Mesothelial cell of epicardium (in vitro differentiated cells): ENCODE results near the gene KIAA0513. TPM values are rescaled to one million over a fixed set of nuclear protein-coding genes. Genes with fewer than 3 reads are reported as not detected.
A peak's percentile ranks its signal among the peaks of the same experiment; 100 is the strongest.

ENCODE experiments used
- DNase-seq, 2 experiments: peaks; one replicate each; pipeline ENCODE4 v3.0.0; 2021; ENCODE audit warnings: low spot score in 2 of 2; ENCODE audit not compliant: unreplicated experiment in 2 of 2
- H3K27ac Mint-ChIP-seq: 2 replicates; pipeline ENCODE4 v1.8.0; 2021; ENCODE audit warnings: mixed read lengths
- H3K27me3 Mint-ChIP-seq: 2 replicates; pipeline ENCODE4 v1.8.0; 2021; ENCODE audit warnings: low read depth, mixed read lengths
- H3K36me3 Mint-ChIP-seq: 2 replicates; pipeline ENCODE4 v1.8.0; 2021; ENCODE audit warnings: mixed read lengths
- H3K4me1 Mint-ChIP-seq: 2 replicates; pipeline ENCODE4 v1.8.0; 2021; ENCODE audit warnings: mixed read lengths
- H3K4me3 Mint-ChIP-seq: 2 replicates; pipeline ENCODE4 v1.8.0; 2021; ENCODE audit warnings: mild to moderate bottlenecking, moderate library complexity, mixed read lengths
- H3K9me3 Mint-ChIP-seq: 2 replicates; pipeline ENCODE4 v1.8.0; 2021; ENCODE audit warnings: mixed read lengths
- total RNA-seq: library from RNA; stranded (reverse); gene quantifications from 3 replicates; pipeline ENCODE4 v1.2.1, GENCODE V29; 2021
- TF ChIP-seq, protein P1 (sequence below): fragments of 200-600 bp; sonication (generic); IDR thresholded peaks from one replicate; pipeline ENCODE4 v1.5.0; 2021; ENCODE audit warnings: antibody characterized with exemption; ENCODE audit not compliant: unreplicated experiment

The KIAA0513 gene
- total RNA-seq, 1 donor from 2014 or later = 6.8 TPM

DNA sequence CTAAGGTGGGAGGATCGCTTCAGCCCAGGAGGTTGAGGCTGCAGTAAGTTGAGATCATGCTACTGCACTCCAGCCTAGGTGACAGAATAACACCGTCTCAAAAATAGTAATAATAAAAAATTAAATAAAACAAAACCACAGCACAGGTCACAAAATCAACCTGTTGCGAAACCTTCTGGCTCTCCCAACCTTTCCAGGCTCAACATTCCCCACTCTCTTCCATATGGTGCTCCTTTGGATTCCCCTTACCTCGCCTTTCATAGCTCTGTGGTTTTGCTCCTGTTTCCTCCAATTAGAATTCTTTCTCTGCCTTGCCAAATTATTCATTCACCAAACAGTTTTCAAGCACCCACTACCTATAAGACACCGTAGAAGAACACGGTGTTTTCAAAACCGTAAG is 21.0 kb upstream of the KIAA0513 start:
- Mint-ChIP-seq H3K4me1 (peaks cover 57% of the 10 kb centered on the region), H3K27ac (no peak overlapping the region), H3K36me3 (no peaks in the 10 kb centered on the region), H3K4me3 (no peak overlapping the region), H3K27me3 (no peaks in the 10 kb centered on the region), H3K9me3 (no peaks in the 10 kb centered on the region)
- TF ChIP-seq, protein P1, sequence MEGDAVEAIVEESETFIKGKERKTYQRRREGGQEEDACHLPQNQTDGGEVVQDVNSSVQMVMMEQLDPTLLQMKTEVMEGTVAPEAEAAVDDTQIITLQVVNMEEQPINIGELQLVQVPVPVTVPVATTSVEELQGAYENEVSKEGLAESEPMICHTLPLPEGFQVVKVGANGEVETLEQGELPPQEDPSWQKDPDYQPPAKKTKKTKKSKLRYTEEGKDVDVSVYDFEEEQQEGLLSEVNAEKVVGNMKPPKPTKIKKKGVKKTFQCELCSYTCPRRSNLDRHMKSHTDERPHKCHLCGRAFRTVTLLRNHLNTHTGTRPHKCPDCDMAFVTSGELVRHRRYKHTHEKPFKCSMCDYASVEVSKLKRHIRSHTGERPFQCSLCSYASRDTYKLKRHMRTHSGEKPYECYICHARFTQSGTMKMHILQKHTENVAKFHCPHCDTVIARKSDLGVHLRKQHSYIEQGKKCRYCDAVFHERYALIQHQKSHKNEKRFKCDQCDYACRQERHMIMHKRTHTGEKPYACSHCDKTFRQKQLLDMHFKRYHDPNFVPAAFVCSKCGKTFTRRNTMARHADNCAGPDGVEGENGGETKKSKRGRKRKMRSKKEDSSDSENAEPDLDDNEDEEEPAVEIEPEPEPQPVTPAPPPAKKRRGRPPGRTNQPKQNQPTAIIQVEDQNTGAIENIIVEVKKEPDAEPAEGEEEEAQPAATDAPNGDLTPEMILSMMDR = no peak
- no peak for DNase-seq

DNA sequence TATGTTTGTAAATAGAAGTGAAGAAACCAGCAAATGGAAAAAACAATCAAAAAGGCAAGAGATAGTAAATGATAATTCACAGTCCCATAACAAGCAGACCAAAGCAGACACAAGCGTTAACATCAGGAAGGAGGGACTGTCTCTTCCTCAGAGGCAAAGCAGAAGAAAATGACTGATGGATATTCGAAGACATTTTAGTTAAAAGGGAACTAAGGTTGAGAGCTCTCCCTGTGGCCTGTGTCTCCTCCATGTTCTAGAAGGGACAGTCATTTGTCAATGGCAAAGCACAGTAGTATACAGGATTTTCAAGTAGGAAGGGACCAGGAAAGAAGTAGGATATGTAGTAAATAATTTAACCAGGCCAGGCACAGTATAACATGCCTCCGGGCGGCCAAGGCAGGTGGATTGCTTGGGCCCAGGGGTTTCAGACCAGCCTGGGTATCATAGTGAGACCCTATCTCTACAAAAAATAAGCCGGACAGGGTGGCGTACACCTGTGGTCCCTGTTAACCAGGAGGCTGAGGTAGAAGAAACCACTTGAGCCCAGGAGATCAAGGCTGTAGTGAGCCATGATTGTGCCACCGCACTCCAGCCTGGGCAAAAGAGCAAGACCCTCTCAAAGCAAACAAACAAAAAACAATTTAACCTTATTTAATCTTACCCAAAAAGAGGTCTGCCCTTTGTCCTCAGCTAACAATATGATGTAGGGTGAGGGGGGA is 19.9 kb upstream of the KIAA0513 start:
- Mint-ChIP-seq H3K27me3 (no peaks in the 10 kb centered on the region), H3K36me3 (no peaks in the 10 kb centered on the region), H3K9me3 (no peaks in the 10 kb centered on the region), H3K27ac (no peak overlapping the region), H3K4me1 (peaks cover 55% of the 10 kb centered on the region), H3K4me3 (no peak overlapping the region)
- no peak for DNase-seq
- TF ChIP-seq, protein P1 = no peak

DNA sequence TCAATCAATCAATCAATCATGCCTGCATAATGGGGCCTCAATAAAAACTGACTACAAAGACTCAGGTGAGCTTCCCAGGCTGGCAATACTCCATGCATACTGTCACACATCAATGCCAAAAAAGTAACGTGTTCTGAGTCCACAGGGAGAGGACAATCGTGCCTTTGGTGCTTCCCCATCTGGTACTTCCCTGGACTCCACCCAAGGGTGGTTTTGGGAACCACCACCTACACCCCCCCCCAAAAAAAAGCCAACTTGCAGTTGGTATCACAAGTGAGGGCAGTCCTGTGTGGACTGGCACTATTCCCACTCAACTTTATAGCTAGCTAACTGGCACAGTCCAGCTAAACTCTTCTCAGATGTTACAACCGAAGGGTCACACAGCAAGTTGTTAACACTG is 19.3 kb upstream of the KIAA0513 start:
- Mint-ChIP-seq H3K4me3 (no peak overlapping the region), H3K27me3 (no peaks in the 10 kb centered on the region), H3K27ac (no peak overlapping the region), H3K9me3 (no peaks in the 10 kb centered on the region), H3K4me1 (peaks cover 52% of the 10 kb centered on the region), H3K36me3 (no peaks in the 10 kb centered on the region)
- DNase-seq = no peak
- TF ChIP-seq, protein P1 = no peak

DNA sequence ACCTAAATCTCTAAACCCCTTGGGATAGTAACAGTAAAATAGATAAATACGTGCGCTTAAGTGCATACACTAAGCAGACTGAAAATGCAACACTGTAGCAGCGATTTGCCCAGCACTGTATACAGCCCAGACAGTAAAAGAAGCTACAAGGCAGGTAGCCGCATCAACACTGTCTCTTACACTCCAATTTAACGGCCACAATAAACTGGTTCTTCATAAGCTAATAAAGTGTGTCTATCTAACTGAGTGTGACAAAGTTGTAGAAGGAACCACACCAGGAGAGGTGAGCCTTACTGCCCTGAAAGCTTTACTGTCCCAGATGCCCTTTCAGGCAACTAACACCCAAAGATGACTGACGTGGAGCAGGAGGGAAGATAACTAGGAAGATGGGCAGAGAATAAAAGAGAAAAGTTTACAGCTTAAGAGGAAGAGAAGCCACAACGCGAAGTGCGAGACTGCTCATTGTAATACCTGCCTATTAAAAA is 17.1 kb upstream of the KIAA0513 start:
- no peaks in the 10 kb centered on the region for H3K36me3 Mint-ChIP-seq
- no peaks in the 10 kb centered on the region for H3K9me3 Mint-ChIP-seq
- TF ChIP-seq, protein P1 = no peak

DNA sequence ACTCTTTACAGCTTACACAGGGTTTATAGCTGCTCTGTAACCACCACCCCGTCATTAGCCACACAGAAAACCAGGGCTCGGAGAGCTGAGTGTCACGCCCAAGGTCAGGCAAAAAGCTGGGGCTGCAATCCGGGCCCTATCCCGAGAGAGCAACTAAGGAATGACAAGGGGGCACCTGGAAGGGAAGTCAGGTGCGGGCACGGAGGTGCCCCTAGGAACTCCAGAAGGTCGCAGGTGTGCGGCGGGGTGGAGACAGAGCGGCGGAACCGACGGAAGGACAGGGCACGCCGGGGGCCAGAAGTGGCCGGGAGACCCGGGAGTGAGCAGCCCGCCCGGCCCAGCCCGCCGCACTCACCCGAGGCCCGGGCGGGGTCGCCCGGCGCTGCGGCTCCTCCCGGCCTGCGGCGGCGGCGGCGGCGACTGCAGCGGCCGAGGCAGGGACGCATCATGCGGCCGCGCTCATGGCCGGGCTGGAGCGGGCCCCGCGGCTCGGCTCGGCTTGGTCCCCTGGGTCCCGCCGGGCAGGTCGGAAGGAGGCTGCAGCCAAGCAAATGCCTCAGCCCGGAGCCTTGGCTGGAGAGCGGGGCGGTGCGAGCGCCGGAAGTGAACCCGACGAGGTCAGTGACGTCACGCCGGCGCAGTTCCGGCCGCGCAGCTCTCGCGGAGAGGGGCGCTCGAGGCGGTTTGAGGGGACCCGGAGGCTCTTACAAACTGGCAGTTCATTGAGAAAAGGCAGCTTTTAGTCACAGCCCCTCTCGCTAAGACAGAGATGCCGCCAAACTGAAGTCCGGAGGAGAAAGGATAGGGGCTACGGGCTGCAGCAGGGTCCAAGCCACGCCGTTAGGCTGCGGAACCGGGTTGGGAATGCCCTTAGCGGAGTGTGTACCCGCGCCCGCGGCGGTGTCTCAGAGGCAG is 16.4 kb upstream of the KIAA0513 start, which contains the start of gene ZDHHC7:
ZDHHC7 (minus strand) TSS at position 605 of the 915 bp plus-strand sequence. CDS start 20,917 bp downstream, outside the sequence.
- TF ChIP-seq, protein P1 = no peak
- peaks cover 43% of the 10 kb centered on the region for H3K4me1 Mint-ChIP-seq

More for the DNA sequence above, 17.1 kb upstream of the KIAA0513 start:
- H3K4me1 Mint-ChIP-seq = peaks cover 44% of the 10 kb centered on the region
- DNase-seq = no peak
- no peaks in the 10 kb centered on the region for H3K27me3 Mint-ChIP-seq
- peak overlapping the region; percentile 98 for H3K27ac Mint-ChIP-seq
- H3K4me3 Mint-ChIP-seq = peak overlapping the region; percentile 98

More for the DNA sequence above, 16.4 kb upstream of the KIAA0513 start, which contains the start of gene ZDHHC7:
- H3K27ac Mint-ChIP-seq = peak within 1 kb of the TSS; percentile 100
- H3K36me3 Mint-ChIP-seq = no peaks in the 10 kb centered on the region
- H3K27me3 Mint-ChIP-seq = no peaks in the 10 kb centered on the region
- peak within 1 kb of the TSS; percentile 98 for H3K4me3 Mint-ChIP-seq
- DNase-seq = peak; percentile 71 to 86
- H3K9me3 Mint-ChIP-seq = no peaks in the 10 kb centered on the region
